HG03460 (cell line): Measurements from ENCODE around the gene RIPK4.

Experiments
- ATAC-seq: cut with Tn5 transposase; IDR thresholded peaks from one replicate; pipeline ENCODE4 v1.9.1; 2021; ENCODE audit not compliant: unreplicated experiment

The RIPK4 gene

GRCh38 chr21:41755934-41756773 is 10.7 kb downstream of the RIPK4 start:
- ATAC-seq, result no peak

GRCh38 chr21:41755258-41755933 is 11.5 kb downstream of the RIPK4 start:
- ATAC-seq, result no peak

- no peak for ATAC-seq
Measured at GRCh38 chr21:41754479-41754891, 12.4 kb downstream of the RIPK4 start.

- ATAC-seq, result no peak
Measured at GRCh38 chr21:41753006-41753898, 13.6 kb downstream of the RIPK4 start.

- ATAC-seq, result no peak
Measured at GRCh38 chr21:41752231-41752681, 14.6 kb downstream of the RIPK4 start.

GRCh38 chr21:41751611-41752011 is 15.2 kb downstream of the RIPK4 start:
- no peak for ATAC-seq

- no peak for ATAC-seq
Measured at GRCh38 chr21:41750532-41751151, 16.2 kb downstream of the RIPK4 start.

GRCh38 chr21:41750051-41750450 is 16.8 kb downstream of the RIPK4 start:
- no peak for ATAC-seq

- no peak for ATAC-seq
Measured at GRCh38 chr21:41749286-41749685, 17.6 kb downstream of the RIPK4 start.

GRCh38 chr21:41747943-41748738 is 18.7 kb downstream of the RIPK4 start:
- no peak for ATAC-seq

GRCh38 chr21:41746744-41747006 is 20.2 kb downstream of the RIPK4 start:
- no peak for ATAC-seq

GRCh38 chr21:41745971-41746743 is 20.7 kb downstream of the RIPK4 start:
- ATAC-seq, result no peak

GRCh38 chr21:41745026-41745820 is 21.6 kb downstream of the RIPK4 start:
- no peak for ATAC-seq

- no peak for ATAC-seq
Measured at GRCh38 chr21:41744028-41744930, 22.6 kb downstream of the RIPK4 start.

- ATAC-seq, result no peak
Measured at GRCh38 chr21:41743321-41744027, 23.4 kb downstream of the RIPK4 start.

- ATAC-seq, result no peak
Measured at GRCh38 chr21:41742073-41742875, 24.6 kb downstream of the RIPK4 start.
